ENCODE results near the gene GTPBP10. TPM values are rescaled to one million over a fixed set of nuclear protein-coding genes. Genes with fewer than 3 reads are reported as not detected.

GTPBP10 gene
- total RNA-seq, 1 experiment from 2014 or later = 23.3 TPM

DNA sequence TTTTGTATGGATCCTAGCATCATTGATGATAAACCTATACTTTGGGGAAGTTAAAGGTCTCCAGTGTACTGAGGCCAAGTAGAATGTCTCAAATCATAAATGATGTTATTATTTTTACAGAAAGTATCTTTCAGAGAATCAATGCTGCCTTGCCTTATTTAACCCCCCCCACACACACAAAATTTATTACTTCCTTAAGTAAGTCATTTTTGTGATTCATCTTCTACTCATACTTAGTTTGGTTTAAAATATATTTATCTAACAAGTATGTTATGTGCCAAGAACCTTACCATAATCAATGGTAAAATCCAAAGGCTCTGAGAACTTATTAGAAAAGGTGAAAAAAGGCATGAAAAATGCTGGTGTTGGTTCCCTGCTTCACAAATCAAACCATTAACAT, 37.9 kb downstream of the GTPBP10 start:
- Histone ChIP-seq H3K27me3 (ENCODE audit: insufficient read depth, low read length) (no peaks in the 10 kb centered on the region), H3K23me2 (ENCODE audit: insufficient read length, low read depth, low read length, poor library complexity, severe bottlenecking) (no peaks in the 10 kb centered on the region), H3K9ac (ENCODE audit: extremely low read depth, insufficient read length, low read length) (no peak overlapping the region), H3K23ac (ENCODE audit: insufficient read length, low read depth, low read length) (no peak overlapping the region), H3K27ac (ENCODE audit: insufficient read length, low read depth, low read length) (no peak overlapping the region), H3K18ac (ENCODE audit: insufficient read length, low read depth, low read length) (no peak overlapping the region), H2BK15ac (ENCODE audit: low read depth, low read length) (no peak overlapping the region), H3K4me2 (ENCODE audit: insufficient read depth, insufficient read length, low read length) (no peak overlapping the region), H2AK5ac (ENCODE audit: insufficient read length, low read length) (no peak overlapping the region), H4K91ac (ENCODE audit: insufficient read length, low read depth, low read length) (no peak overlapping the region), H2AFZ (ENCODE audit: low read length) (no peak overlapping the region), H2BK120ac (ENCODE audit: low read depth, low read length, poor library complexity, severe bottlenecking) (no peak overlapping the region), H3K4ac (ENCODE audit: low read depth, low read length) (no peak overlapping the region), H3K9me3 (ENCODE audit: control insufficient read depth, low read depth, low read length) (no peaks in the 10 kb centered on the region), H2BK12ac (ENCODE audit: insufficient read length, low read depth, low read length) (no peak overlapping the region), H2BK5ac (ENCODE audit: insufficient read length, low read length) (no peak overlapping the region), H3K79me2 (ENCODE audit: insufficient read depth, low read length) (no peaks in the 10 kb centered on the region), H3T11ph (ENCODE audit: low read length) (no peak overlapping the region), H3K4me1 (ENCODE audit: insufficient read depth, low read length) (no peaks in the 10 kb centered on the region), H4K20me1 (ENCODE audit: control insufficient read depth, insufficient read depth, insufficient read length) (no peaks in the 10 kb centered on the region), H3K79me1 (ENCODE audit: insufficient read depth, low read depth, low read length, poor library complexity, severe bottlenecking) (no peaks in the 10 kb centered on the region), H4K5ac (ENCODE audit: insufficient read length, low read depth, low read length) (no peak overlapping the region), H3K14ac (ENCODE audit: insufficient read depth, low read length) (no peak overlapping the region), H2BK20ac (ENCODE audit: low read depth, low read length, poor library complexity, severe bottlenecking) (no peak overlapping the region), H4K8ac (replicated peaks; ENCODE audit: insufficient read length, low read depth, low read length) (no peak overlapping the region), H3K56ac (ENCODE audit: insufficient read length, low read depth, low read length) (no peak overlapping the region)
- no peaks in the 10 kb centered on the region for H3K9me3 Mint-ChIP-seq
- peaks cover 9 to 37% (median 32%) of the 10 kb centered on the region in 3 experiments; a peak in 5 of 7 replicates for H3K36me3 Mint-ChIP-seq (ENCODE audit: insufficient read depth in 1 of 3, low read depth in 3 of 3)
- TF ChIP-seq, protein P1, sequence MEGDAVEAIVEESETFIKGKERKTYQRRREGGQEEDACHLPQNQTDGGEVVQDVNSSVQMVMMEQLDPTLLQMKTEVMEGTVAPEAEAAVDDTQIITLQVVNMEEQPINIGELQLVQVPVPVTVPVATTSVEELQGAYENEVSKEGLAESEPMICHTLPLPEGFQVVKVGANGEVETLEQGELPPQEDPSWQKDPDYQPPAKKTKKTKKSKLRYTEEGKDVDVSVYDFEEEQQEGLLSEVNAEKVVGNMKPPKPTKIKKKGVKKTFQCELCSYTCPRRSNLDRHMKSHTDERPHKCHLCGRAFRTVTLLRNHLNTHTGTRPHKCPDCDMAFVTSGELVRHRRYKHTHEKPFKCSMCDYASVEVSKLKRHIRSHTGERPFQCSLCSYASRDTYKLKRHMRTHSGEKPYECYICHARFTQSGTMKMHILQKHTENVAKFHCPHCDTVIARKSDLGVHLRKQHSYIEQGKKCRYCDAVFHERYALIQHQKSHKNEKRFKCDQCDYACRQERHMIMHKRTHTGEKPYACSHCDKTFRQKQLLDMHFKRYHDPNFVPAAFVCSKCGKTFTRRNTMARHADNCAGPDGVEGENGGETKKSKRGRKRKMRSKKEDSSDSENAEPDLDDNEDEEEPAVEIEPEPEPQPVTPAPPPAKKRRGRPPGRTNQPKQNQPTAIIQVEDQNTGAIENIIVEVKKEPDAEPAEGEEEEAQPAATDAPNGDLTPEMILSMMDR (conservative IDR thresholded peaks at IDR 0.05) = no peak
- H3K4me3 Mint-ChIP-seq = no peak overlapping the region
- no peaks in the 10 kb centered on the region for H3K27me3 Mint-ChIP-seq (ENCODE audit: low read depth)
- DNase-seq = no peak
- H3K27ac Mint-ChIP-seq = no peak overlapping the region
- no peaks in the 10 kb centered on the region for H3K4me1 Mint-ChIP-seq
